HEK293 (cell line): ENCODE measurements around the gene KCNRG.

ENCODE experiments used
- CTCF ChIA-PET: fragments of 350-600 bp; formaldehyde crosslinking; extraction: SDS; loops from one replicate; lab custom pipeline; 2021; ENCODE audit warnings: antibody characterized with exemption; lab: Yijun Ruan, JAX
- POLR2A ChIA-PET: fragments of 300-600 bp; formaldehyde crosslinking; extraction: SDS; loops from one replicate; lab custom pipeline; 2020; ENCODE audit warnings: antibody characterized with exemption, inconsistent platforms; lab: Yijun Ruan, JAX
- H3K27ac ChIP-seq: fragments of 200-500 bp; sonication (Bioruptor generic); 2 replicates; pipeline ENCODE4 v1.5.1; 2014; ENCODE audit warnings: low read depth, low read length, control low read depth, inconsistent platforms; ENCODE audit errors: extremely low read depth
- H3K36me3 ChIP-seq, 2 experiments: fragments of 200-500 bp in 1 of 2; sonication (Bioruptor generic) in 1 of 2; 1 replicate in 1 of 2; 2 replicates in 1 of 2; pipeline ENCODE4 v1.5.1; 2014 to 2017; ENCODE audit warnings: inconsistent platforms in 2 of 2, low read length in 2 of 2; ENCODE audit not compliant: control insufficient read depth in 2 of 2, insufficient read depth in 1 of 2
- H3K4me1 ChIP-seq: fragments of 200-500 bp; sonication (Bioruptor generic); 2 replicates; pipeline ENCODE4 v1.5.1; 2014; ENCODE audit warnings: mild to moderate bottlenecking, low read length, inconsistent platforms; ENCODE audit not compliant: control insufficient read depth, insufficient read depth
- H3K4me3 ChIP-seq: 2 replicates; pipeline ENCODE4 v1.5.1; 2011; ENCODE audit warnings: low read depth, mild to moderate bottlenecking, control low read depth, low read length, moderate library complexity
- H3K9me3 ChIP-seq: fragments of 200-500 bp; sonication (Bioruptor generic); 2 replicates; pipeline ENCODE4 v1.5.1; 2014; ENCODE audit warnings: low read depth, low read length, inconsistent platforms; ENCODE audit not compliant: control insufficient read depth, insufficient read depth
- CTCF ChIP-seq: fragments of 450-650 bp; formaldehyde crosslinking; IDR thresholded peaks from 2 replicates; pipeline ENCODE4 v1.5.1; 2016; ENCODE audit warnings: missing biosample characterization, missing genetic modification characterization
- GLIS1 ChIP-seq: fragments of 450-650 bp; formaldehyde crosslinking; IDR thresholded peaks from 2 replicates; pipeline ENCODE4 v1.5.1; 2016; ENCODE audit warnings: missing biosample characterization, missing genetic modification characterization
- HOXA7 ChIP-seq: sonication (generic); formaldehyde crosslinking; IDR thresholded peaks from 2 replicates; pipeline ENCODE4 v1.8.1; 2022; ENCODE audit warnings: missing genetic modification reagents, borderline replicate concordance
- OSR2 ChIP-seq: fragments of 450-650 bp; formaldehyde crosslinking; IDR thresholded peaks from 2 replicates; pipeline ENCODE4 v1.5.1; 2016; ENCODE audit warnings: missing biosample characterization, missing genetic modification characterization
- PRDM6 ChIP-seq: fragments of 450-650 bp; formaldehyde crosslinking; IDR thresholded peaks from 2 replicates; pipeline ENCODE4 v1.5.1; 2017; ENCODE audit warnings: missing biosample characterization, missing genetic modification characterization
- SCRT2 ChIP-seq: fragments of 450-650 bp; formaldehyde crosslinking; IDR thresholded peaks from 2 replicates; pipeline ENCODE4 v1.5.1; 2016; ENCODE audit warnings: missing biosample characterization, missing genetic modification characterization
- WT1 ChIP-seq: fragments of 450-650 bp; formaldehyde crosslinking; IDR thresholded peaks from 2 replicates; pipeline ENCODE4 v1.5.1; 2016; ENCODE audit warnings: missing biosample characterization, missing genetic modification characterization
- ZBTB26 ChIP-seq: fragments of 450-650 bp; formaldehyde crosslinking; optimal IDR thresholded peaks from 2 replicates; pipeline ENCODE3; 2016; ENCODE audit warnings: missing biosample characterization, mild to moderate bottlenecking, missing genetic modification characterization
- ZFP41 ChIP-seq: fragments of 450-650 bp; formaldehyde crosslinking; IDR thresholded peaks from 2 replicates; pipeline ENCODE4 v1.5.1; 2016; ENCODE audit warnings: missing biosample characterization, missing genetic modification characterization, borderline replicate concordance
- ZNF2 ChIP-seq: fragments of 450-650 bp; formaldehyde crosslinking; IDR thresholded peaks from 2 replicates; pipeline ENCODE4 v1.5.1; 2016; ENCODE audit warnings: missing biosample characterization, missing genetic modification characterization
- ZNF223 ChIP-seq: fragments of 450-650 bp; formaldehyde crosslinking; IDR thresholded peaks from 2 replicates; pipeline ENCODE4 v1.5.1; 2016; ENCODE audit warnings: missing biosample characterization, missing genetic modification characterization
- ZNF600 ChIP-seq: fragments of 450-650 bp; formaldehyde crosslinking; IDR thresholded peaks from 2 replicates; pipeline ENCODE4 v1.5.1; 2016; ENCODE audit warnings: missing biosample characterization, missing genetic modification characterization
- ZNF626 ChIP-seq: fragments of 450-650 bp; sonication (Bioruptor Pico); formaldehyde crosslinking; IDR thresholded peaks from 2 replicates; pipeline ENCODE4 v1.5.1; 2018; ENCODE audit warnings: missing biosample characterization, missing genetic modification characterization, inconsistent platforms
- ZNF660 ChIP-seq: fragments of 450-650 bp; IDR thresholded peaks from 2 replicates; pipeline ENCODE4 v1.5.1; 2018; ENCODE audit warnings: missing biosample characterization, mild to moderate bottlenecking, missing genetic modification characterization
- ZNF843 ChIP-seq: fragments of 450-650 bp; formaldehyde crosslinking; IDR thresholded peaks from 2 replicates; pipeline ENCODE4 v1.5.1; 2016; ENCODE audit warnings: missing biosample characterization, missing genetic modification characterization
- TF ChIP-seq, protein P1 (sequence below): fragments of 450-650 bp; formaldehyde crosslinking; IDR thresholded peaks from 2 replicates; pipeline ENCODE4 v1.5.0; 2017; ENCODE audit warnings: missing biosample characterization, missing genetic modification characterization, borderline replicate concordance
- TF ChIP-seq, protein P2 (sequence below): fragments of 450-650 bp; formaldehyde crosslinking; IDR thresholded peaks from 2 replicates; pipeline ENCODE4 v1.5.1; 2016; ENCODE audit warnings: missing biosample characterization, missing genetic modification characterization, borderline replicate concordance

Gene KCNRG

GRCh38 chr13:50014386-50014785, 858 bp upstream of the KCNRG start (continued):
- TF ChIP-seq CTCF (tag by site-specific recombination) (no peak), ZNF843 (tag by site-specific recombination) (no peak), ZFP41 (tag by site-specific recombination) (no peak), ZNF2 (tag by site-specific recombination) (no peak), ZNF660 (tag by site-specific recombination) (no peak), ZNF223 (tag by site-specific recombination) (no peak), ZBTB26 (no peak)
- TF ChIP-seq, protein P1, sequence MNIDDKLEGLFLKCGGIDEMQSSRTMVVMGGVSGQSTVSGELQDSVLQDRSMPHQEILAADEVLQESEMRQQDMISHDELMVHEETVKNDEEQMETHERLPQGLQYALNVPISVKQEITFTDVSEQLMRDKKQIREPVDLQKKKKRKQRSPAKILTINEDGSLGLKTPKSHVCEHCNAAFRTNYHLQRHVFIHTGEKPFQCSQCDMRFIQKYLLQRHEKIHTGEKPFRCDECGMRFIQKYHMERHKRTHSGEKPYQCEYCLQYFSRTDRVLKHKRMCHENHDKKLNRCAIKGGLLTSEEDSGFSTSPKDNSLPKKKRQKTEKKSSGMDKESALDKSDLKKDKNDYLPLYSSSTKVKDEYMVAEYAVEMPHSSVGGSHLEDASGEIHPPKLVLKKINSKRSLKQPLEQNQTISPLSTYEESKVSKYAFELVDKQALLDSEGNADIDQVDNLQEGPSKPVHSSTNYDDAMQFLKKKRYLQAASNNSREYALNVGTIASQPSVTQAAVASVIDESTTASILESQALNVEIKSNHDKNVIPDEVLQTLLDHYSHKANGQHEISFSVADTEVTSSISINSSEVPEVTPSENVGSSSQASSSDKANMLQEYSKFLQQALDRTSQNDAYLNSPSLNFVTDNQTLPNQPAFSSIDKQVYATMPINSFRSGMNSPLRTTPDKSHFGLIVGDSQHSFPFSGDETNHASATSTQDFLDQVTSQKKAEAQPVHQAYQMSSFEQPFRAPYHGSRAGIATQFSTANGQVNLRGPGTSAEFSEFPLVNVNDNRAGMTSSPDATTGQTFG (tag by site-specific recombination): no peak
- TF ChIP-seq, all 188 proteins: peak for 0

- H3K9me3 ChIP-seq: no peaks in the 10 kb centered on the region
- peaks cover 10 to 33% of the 10 kb centered on the region in 2 experiments for H3K36me3 ChIP-seq
- peak; percentile 50 for TF ChIP-seq ZNF600 (tag by site-specific recombination)
- TF ChIP-seq, protein P2, sequence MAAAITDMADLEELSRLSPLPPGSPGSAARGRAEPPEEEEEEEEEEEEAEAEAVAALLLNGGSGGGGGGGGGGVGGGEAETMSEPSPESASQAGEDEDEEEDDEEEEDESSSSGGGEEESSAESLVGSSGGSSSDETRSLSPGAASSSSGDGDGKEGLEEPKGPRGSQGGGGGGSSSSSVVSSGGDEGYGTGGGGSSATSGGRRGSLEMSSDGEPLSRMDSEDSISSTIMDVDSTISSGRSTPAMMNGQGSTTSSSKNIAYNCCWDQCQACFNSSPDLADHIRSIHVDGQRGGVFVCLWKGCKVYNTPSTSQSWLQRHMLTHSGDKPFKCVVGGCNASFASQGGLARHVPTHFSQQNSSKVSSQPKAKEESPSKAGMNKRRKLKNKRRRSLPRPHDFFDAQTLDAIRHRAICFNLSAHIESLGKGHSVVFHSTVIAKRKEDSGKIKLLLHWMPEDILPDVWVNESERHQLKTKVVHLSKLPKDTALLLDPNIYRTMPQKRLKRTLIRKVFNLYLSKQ: no peak
- TF ChIP-seq ZNF626 (tag by site-specific recombination): no peak
- H3K4me3 ChIP-seq: no peak overlapping the region
- H3K4me1 ChIP-seq: no peaks in the 10 kb centered on the region; the same call in 1 of the 2 replicates
- CTCF ChIA-PET: interaction anchor here (0.7 kb wide), 1 partner anchor 12 kb away, joined by 3 read pairs; no protein-coding TSS in a partner anchor
- POLR2A ChIA-PET: no interaction called here
- no peak overlapping the region for H3K27ac ChIP-seq
Measured at GRCh38 chr13:50015750-50016149, 506 bp downstream of the KCNRG start.

DNA sequence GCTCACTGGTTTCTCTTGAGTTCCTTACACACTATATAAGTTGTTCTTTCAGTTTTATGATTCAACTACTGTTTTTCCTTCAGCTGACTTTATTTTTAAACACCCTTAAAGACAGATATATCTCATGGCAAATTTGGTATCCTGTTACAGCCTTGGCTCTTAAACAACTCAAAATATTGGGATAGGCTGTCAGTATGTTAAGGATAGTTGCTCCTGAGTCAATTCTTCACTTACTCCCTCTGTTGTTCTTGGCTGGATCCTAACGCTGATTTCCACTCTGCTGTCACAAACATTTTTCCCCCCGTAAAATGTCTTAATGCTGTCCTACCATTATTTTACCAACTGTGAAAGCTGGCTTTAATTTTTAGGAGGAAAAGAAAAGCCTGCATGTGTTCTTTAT, 1.2 kb downstream of the KCNRG start:
- ChIA-PET POLR2A (no interaction called here), CTCF (interaction anchor here (0.7 kb wide), 1 partner anchor 200 kb away, joined by 5 read pairs; no protein-coding TSS in a partner anchor)
- Histone ChIP-seq H3K36me3 (peaks cover 17 to 30% of the 10 kb centered on the region in 2 experiments), H3K4me1 (no peaks in the 10 kb centered on the region; the same call in 1 of the 2 replicates), H3K27ac (no peak overlapping the region), H3K9me3 (no peaks in the 10 kb centered on the region), H3K4me3 (no peak overlapping the region)
- TF ChIP-seq HOXA7: no peak
- peak; percentile 74 for TF ChIP-seq OSR2
- peak; percentile 38 for TF ChIP-seq WT1 (tag by site-specific recombination)
- no peak for TF ChIP-seq SCRT2
- peak; percentile 77 for TF ChIP-seq PRDM6
- no peak for TF ChIP-seq GLIS1 (tag by site-specific recombination)
- TF ChIP-seq ZBTB26: no peak
